KG1 (cell line): ENCODE measurements around the gene BET1L.
"Not testable (repeated sequence)": the region's sequence is repeated elsewhere in the genome, so short reads cannot be mapped to it uniquely, and the experiment has no call there.

ENCODE experiments used
- DNase-seq: peaks from one replicate; lab custom pipeline; 2025; lab: John Stamatoyannopoulos, UW

Gene BET1L

GRCh38 chr11:227824-228379, 20.7 kb upstream of the BET1L start:
- DNase-seq, result no peak

GRCh38 chr11:225734-226453, 18.7 kb upstream of the BET1L start:
- no peak for DNase-seq

GRCh38 chr11:224424-224823, 17.2 kb upstream of the BET1L start:
- no peak for DNase-seq

GRCh38 chr11:223884-224283, 16.7 kb upstream of the BET1L start:
- no peak for DNase-seq

- DNase-seq, result no peak
Observed at GRCh38 chr11:223026-223789, 16.0 kb upstream of the BET1L start.

- DNase-seq, result no peak
Observed at GRCh38 chr11:221998-222789, 15.0 kb upstream of the BET1L start.

GRCh38 chr11:221539-221938, 14.3 kb upstream of the BET1L start:
- no peak for DNase-seq

GRCh38 chr11:220641-221215, 13.5 kb upstream of the BET1L start:
- not testable (repeated sequence) for DNase-seq

GRCh38 chr11:218815-219593, 11.8 kb upstream of the BET1L start:
- no peak for DNase-seq

- no peak for DNase-seq
Observed at GRCh38 chr11:217704-218103, 10.5 kb upstream of the BET1L start.

GRCh38 chr11:216081-216974, 9.1 kb upstream of the BET1L start:
- DNase-seq, result no peak

GRCh38 chr11:215581-216037, 8.4 kb upstream of the BET1L start:
- no peak for DNase-seq

GRCh38 chr11:214083-214482, 6.9 kb upstream of the BET1L start:
- DNase-seq, result no peak

GRCh38 chr11:213111-213510, 5.9 kb upstream of the BET1L start:
- DNase-seq, result no peak

GRCh38 chr11:212150-213100, 5.2 kb upstream of the BET1L start:
- no peak for DNase-seq

GRCh38 chr11:211741-212140, 4.5 kb upstream of the BET1L start:
- no peak for DNase-seq

GRCh38 chr11:211295-211694, 4.1 kb upstream of the BET1L start:
- DNase-seq, result no peak

- no peak for DNase-seq
Observed at GRCh38 chr11:210803-211180, 3.6 kb upstream of the BET1L start.
